Cardiac fibroblast (primary cell): Measurements from ENCODE around the gene AP5M1.

Experiments
- DNase-seq, 2 donors: peaks; one replicate each; pipeline versions ENCODE4 v3.0.0 to v3.0.0-alpha.2; 2010; ENCODE audit warnings: low read depth in 2 of 2
- H3K4me3 ChIP-seq, 2 donors: replicated peaks in 1 of 2; 1 replicate in 1 of 2; 2 replicates in 1 of 2; pipeline ENCODE4 v1.5.1; 2011; ENCODE audit warnings: low read depth in 2 of 2, low read length in 2 of 2, mild to moderate bottlenecking in 2 of 2, moderate library complexity in 1 of 2
- CTCF ChIP-seq: IDR thresholded peaks from one replicate; pipeline ENCODE4 v1.5.1; 2011; ENCODE audit warnings: low read depth, mild to moderate bottlenecking, low read length, inconsistent platforms

The AP5M1 gene

GRCh38 chr14:57262117-57262516 is 6.7 kb upstream of the AP5M1 start:
- no peak for TF ChIP-seq CTCF
- DNase-seq, result no peak
- H3K4me3 ChIP-seq, result no peak overlapping the region

GRCh38 chr14:57266065-57266464 is 2.7 kb upstream of the AP5M1 start:
- peak in 1 of 2 donors; percentile 19 for DNase-seq
- H3K4me3 ChIP-seq, result no peak overlapping the region
- no peak for TF ChIP-seq CTCF

DNA sequence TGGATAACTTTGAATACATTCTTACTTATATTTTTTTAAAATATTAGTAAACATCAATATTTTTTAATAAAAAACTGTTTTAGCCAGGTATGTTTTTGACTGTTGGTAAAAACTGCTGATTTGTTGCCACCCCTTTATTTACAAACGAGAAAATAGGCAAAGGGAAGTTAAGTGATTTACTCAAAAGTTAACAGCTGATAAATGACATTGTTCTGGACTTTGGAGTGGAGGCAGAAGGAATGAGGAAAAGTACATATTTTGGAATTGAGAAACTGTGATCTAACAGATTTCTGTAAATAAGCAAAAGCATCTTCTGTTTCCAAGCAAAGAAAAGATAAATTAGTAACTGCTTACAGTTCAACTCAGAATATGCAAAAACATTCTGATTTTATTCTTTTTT is 4.5 kb downstream of the AP5M1 start:
- DNase-seq, result no peak
- TF ChIP-seq CTCF, result no peak
- H3K4me3 ChIP-seq, result no peak overlapping the region

GRCh38 chr14:57274551-57274950 is 5.8 kb downstream of the AP5M1 start:
- no peak for DNase-seq
- no peak overlapping the region for H3K4me3 ChIP-seq
- TF ChIP-seq CTCF, result no peak

GRCh38 chr14:57275023-57275664 is 6.4 kb downstream of the AP5M1 start:
- TF ChIP-seq CTCF, result no peak
- DNase-seq, result no peak
- no peak overlapping the region for H3K4me3 ChIP-seq

DNA sequence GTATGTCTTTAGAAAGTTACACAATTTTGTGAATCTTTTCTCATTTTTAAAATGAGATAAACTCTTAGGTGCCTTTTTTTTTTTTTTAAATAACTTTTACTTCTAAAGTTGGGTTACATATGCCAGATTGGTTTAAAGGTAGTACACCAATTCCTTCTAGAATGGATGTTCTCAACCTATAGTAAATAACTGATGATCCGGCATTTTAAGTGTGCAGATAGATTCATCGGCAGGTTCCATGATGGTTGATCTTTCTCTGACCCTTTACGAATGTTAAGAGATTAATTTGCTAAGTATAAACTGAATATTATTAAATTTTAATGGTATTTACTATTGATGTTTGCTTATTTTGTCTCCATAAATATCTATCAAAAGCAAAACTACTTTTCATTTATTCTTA is 8.3 kb downstream of the AP5M1 start:
- no peak for TF ChIP-seq CTCF
- no peak for DNase-seq
- H3K4me3 ChIP-seq, result no peak overlapping the region

- DNase-seq, result no peak
- H3K4me3 ChIP-seq, result no peak overlapping the region
- no peak for TF ChIP-seq CTCF
Measured at GRCh38 chr14:57287745-57288144, 19.0 kb downstream of the AP5M1 start.
